ENCODE data around the gene FBXO3.

DNA sequence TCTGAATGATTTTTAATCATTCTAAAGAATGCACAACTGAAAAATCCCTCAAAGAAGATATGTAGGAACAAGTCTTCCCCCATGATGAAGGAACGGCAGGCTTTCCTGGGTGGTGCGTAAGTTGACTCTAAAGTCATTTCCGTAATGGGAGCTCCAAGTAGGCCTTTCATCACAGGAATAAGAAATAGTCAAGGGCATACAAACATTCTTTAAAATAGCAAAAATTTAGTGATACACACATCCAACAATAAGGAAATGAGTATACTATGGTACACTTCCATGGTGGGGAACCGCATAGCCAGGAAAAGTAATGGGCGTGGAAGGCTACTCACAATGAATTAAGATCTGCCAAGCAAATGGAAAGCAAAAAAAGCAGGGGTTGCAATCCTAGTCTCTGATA lies 48.8 kb downstream of the FBXO3 start:
- TF ChIP-seq, protein P1, sequence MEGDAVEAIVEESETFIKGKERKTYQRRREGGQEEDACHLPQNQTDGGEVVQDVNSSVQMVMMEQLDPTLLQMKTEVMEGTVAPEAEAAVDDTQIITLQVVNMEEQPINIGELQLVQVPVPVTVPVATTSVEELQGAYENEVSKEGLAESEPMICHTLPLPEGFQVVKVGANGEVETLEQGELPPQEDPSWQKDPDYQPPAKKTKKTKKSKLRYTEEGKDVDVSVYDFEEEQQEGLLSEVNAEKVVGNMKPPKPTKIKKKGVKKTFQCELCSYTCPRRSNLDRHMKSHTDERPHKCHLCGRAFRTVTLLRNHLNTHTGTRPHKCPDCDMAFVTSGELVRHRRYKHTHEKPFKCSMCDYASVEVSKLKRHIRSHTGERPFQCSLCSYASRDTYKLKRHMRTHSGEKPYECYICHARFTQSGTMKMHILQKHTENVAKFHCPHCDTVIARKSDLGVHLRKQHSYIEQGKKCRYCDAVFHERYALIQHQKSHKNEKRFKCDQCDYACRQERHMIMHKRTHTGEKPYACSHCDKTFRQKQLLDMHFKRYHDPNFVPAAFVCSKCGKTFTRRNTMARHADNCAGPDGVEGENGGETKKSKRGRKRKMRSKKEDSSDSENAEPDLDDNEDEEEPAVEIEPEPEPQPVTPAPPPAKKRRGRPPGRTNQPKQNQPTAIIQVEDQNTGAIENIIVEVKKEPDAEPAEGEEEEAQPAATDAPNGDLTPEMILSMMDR (IDR thresholded peaks at IDR 0.05), result no peak
- no peak for TF ChIP-seq ZFX (IDR thresholded peaks at IDR 0.05; ENCODE audit: borderline replicate concordance)
